ENCODE results near the gene MAP1B. TPM values are rescaled to one million over a fixed set of nuclear protein-coding genes. Genes with fewer than 3 reads are reported as not detected.

The MAP1B gene
- total RNA-seq, 2 donors from 2014 or later: 87.9 to 93.3 TPM

DNA sequence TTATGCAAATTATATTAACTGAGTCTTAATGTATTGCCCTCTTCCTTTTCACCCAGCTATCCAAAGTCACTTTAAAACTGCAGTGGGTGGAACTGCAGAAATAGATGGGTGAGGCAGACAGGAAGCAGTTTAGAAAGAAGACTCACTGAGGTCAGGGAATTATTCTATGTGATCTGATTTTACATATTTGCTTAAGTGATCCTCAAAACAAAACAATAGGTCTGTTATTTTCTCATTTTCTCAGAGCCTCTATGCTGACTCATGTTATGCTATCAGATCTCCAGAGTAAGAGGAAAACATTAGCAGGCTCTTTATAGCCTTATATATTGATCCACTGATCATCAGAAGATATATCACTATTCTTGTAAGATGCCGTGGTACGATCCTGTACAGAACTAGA, 149.3 kb downstream of the MAP1B start:
- no peak for DNase-seq
- H3K9me3 ChIP-seq (ENCODE audit: control insufficient read depth, low read length): no peaks in the 10 kb centered on the region
- H3K36me3 ChIP-seq (ENCODE audit: control insufficient read depth, insufficient read depth, low read length): no peaks in the 10 kb centered on the region
- 92% methylated on average over 2 of the region's 2 CpGs; no CpG with 5 or more reads in 1 of the 2 experiments for WGBS, 2 experiments (ENCODE audit: insufficient coverage in 1 of 2, insufficient read length in 1 of 2)
- TF ChIP-seq, protein P1, sequence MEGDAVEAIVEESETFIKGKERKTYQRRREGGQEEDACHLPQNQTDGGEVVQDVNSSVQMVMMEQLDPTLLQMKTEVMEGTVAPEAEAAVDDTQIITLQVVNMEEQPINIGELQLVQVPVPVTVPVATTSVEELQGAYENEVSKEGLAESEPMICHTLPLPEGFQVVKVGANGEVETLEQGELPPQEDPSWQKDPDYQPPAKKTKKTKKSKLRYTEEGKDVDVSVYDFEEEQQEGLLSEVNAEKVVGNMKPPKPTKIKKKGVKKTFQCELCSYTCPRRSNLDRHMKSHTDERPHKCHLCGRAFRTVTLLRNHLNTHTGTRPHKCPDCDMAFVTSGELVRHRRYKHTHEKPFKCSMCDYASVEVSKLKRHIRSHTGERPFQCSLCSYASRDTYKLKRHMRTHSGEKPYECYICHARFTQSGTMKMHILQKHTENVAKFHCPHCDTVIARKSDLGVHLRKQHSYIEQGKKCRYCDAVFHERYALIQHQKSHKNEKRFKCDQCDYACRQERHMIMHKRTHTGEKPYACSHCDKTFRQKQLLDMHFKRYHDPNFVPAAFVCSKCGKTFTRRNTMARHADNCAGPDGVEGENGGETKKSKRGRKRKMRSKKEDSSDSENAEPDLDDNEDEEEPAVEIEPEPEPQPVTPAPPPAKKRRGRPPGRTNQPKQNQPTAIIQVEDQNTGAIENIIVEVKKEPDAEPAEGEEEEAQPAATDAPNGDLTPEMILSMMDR (conservative IDR thresholded peaks at IDR 0.05): no peak
- Mint-ChIP-seq H3K9me3 (no peaks in the 10 kb centered on the region), H3K4me1 (peaks cover 21% of the 10 kb centered on the region), H3K27me3 (ENCODE audit: insufficient read depth) (no peaks in the 10 kb centered on the region), H3K4me3 (no peak overlapping the region), H3K27ac (no peak overlapping the region), H3K36me3 (ENCODE audit: low read depth) (no peaks in the 10 kb centered on the region)
- H3K9ac ChIP-seq (ENCODE audit: extremely low read depth, low read length, poor library complexity, severe bottlenecking): no peak overlapping the region
- H3K4me3 ChIP-seq (ENCODE audit: low read length): no peak overlapping the region
- no peaks in the 10 kb centered on the region for H3K27me3 ChIP-seq (ENCODE audit: control insufficient read depth, insufficient read depth, low read length, poor library complexity, severe bottlenecking)
- no peak overlapping the region for H3K27ac ChIP-seq (ENCODE audit: low read depth, low read length)
- H3K4me1 ChIP-seq (ENCODE audit: control insufficient read depth, insufficient read depth, low read length): peaks cover 6% of the 10 kb centered on the region

Small RNA genes within 50 kb of the gene (microRNA-seq; reads per million reads assigned to microRNA genes)
- gene MIR4803 (ENCODE audit: borderline microRNAs expressed): not detected

Other genes with a start within 250 kb of the MAP1B start
- gene MRPS27, start 212.8 kb downstream of the MAP1B start, total RNA-seq: 10 to 100 TPM; 55.2 to 80.8 TPM
- 10 to 100 TPM in 1 of 2 donors, 1 to 10 TPM in 1; 9.5 to 13.4 TPM for gene PTCD2, start 212.9 kb downstream of the MAP1B start, total RNA-seq